Measurements from ENCODE around the gene ANKMY2. TPM values are rescaled to one million over a fixed set of nuclear protein-coding genes. Genes with fewer than 3 reads are reported as not detected.

Gene ANKMY2
- total RNA-seq, 4 donors from 2014 or later = 7.4 to 15.9 (median 11.4) TPM

GRCh38 chr7:16550671-16551070 lies 94.9 kb downstream of the ANKMY2 start:
- ATAC-seq (ENCODE audit: low FRiP score) (no peak), DNase-seq (ENCODE audit: low spot score) (no peak)
- TF ChIP-seq CTCF (IDR thresholded peaks at IDR 0.05) = no peak

Other genes with a start within 250 kb of the ANKMY2 start
- 1 to 10 TPM; 1.3 to 2.7 (median 2.0) TPM for gene CRPPA, start 224.2 kb downstream of the ANKMY2 start, total RNA-seq
- 1 to 10 TPM in 1 of 4 donors, not detected in 3; 1.2 TPM for gene SOSTDC1, start 180.0 kb downstream of the ANKMY2 start, total RNA-seq
- not detected for gene LRRC72, start 118.9 kb downstream of the ANKMY2 start, total RNA-seq
- 10 to 100 TPM; 44.9 to 92.7 (median 55.4) TPM for gene BZW2, start 427 bp upstream of the ANKMY2 start, total RNA-seq
- gene TSPAN13, start 108.0 kb upstream of the ANKMY2 start, total RNA-seq = 100 to 1,000 TPM in 1 of 4 donors, 10 to 100 TPM in 3; 15.2 to 111 (median 30.5) TPM
- gene AGR2, start 159.2 kb upstream of the ANKMY2 start, total RNA-seq = under 1 TPM in 1 of 4 donors, not detected in 3; 0.46 TPM
- not detected for gene AGR3, start 236.2 kb upstream of the ANKMY2 start, total RNA-seq